ENCODE measurements around the gene E2F6.

DNA sequence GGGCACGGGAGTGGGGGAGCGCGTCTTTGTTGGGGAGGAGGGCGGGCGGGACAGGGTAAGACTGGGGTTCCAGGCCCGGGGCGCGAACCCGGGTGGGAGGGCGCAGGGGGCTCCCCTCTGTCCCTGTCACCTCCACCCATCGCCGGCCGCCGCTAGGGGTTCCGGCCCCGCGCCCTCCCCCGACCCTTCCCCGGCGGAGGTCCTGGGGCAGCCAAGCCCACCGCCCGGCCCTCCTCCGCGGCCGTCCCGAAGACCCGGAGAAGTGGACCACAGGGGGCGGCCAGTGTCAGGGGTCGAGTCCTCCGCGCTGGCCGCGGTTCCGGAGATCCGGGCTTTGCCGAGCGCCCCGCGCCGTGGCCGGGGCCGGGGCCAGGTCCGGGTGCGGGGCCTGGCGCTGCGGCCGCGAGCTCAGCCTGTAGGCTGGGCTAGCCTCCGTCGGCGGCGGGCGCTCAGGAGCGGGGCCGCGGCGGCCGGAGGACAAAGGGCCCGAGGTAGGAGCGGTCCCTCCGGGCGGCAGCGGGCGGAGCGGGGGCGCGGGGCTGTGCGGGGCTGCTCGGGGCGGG is 16.6 kb upstream of the E2F6 start:
- TF ChIP-seq CBFB (CRISPR knock-in tag; IDR thresholded peaks at IDR 0.05) (peak; percentile 28; the same call in 1 of the 2 replicates), ATAD3A (CRISPR knock-in tag; IDR thresholded peaks at IDR 0.05) (no peak)
- TF ChIP-seq, protein P1, sequence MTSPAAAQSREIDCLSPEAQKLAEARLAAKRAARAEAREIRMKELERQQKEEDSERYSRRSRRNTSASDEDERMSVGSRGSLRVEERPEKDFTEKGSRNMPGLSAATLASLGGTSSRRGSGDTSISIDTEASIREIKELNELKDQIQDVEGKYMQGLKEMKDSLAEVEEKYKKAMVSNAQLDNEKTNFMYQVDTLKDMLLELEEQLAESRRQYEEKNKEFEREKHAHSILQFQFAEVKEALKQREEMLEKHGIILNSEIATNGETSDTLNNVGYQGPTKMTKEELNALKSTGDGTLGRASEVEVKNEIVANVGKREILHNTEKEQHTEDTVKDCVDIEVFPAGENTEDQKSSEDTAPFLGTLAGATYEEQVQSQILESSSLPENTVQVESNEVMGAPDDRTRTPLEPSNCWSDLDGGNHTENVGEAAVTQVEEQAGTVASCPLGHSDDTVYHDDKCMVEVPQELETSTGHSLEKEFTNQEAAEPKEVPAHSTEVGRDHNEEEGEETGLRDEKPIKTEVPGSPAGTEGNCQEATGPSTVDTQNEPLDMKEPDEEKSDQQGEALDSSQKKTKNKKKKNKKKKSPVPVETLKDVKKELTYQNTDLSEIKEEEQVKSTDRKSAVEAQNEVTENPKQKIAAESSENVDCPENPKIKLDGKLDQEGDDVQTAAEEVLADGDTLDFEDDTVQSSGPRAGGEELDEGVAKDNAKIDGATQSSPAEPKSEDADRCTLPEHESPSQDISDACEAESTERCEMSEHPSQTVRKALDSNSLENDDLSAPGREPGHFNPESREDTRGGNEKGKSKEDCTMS (CRISPR knock-in tag; conservative IDR thresholded peaks at IDR 0.05), result no peak
- TF ChIP-seq, protein P2, sequence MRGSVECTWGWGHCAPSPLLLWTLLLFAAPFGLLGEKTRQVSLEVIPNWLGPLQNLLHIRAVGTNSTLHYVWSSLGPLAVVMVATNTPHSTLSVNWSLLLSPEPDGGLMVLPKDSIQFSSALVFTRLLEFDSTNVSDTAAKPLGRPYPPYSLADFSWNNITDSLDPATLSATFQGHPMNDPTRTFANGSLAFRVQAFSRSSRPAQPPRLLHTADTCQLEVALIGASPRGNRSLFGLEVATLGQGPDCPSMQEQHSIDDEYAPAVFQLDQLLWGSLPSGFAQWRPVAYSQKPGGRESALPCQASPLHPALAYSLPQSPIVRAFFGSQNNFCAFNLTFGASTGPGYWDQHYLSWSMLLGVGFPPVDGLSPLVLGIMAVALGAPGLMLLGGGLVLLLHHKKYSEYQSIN (CRISPR knock-in tag; IDR thresholded peaks at IDR 0.05; ENCODE audit: borderline replicate concordance), result no peak
- TF ChIP-seq, protein P3, sequence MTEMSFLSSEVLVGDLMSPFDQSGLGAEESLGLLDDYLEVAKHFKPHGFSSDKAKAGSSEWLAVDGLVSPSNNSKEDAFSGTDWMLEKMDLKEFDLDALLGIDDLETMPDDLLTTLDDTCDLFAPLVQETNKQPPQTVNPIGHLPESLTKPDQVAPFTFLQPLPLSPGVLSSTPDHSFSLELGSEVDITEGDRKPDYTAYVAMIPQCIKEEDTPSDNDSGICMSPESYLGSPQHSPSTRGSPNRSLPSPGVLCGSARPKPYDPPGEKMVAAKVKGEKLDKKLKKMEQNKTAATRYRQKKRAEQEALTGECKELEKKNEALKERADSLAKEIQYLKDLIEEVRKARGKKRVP (CRISPR knock-in tag; IDR thresholded peaks at IDR 0.05), result no peak
- TF ChIP-seq, protein P4, sequence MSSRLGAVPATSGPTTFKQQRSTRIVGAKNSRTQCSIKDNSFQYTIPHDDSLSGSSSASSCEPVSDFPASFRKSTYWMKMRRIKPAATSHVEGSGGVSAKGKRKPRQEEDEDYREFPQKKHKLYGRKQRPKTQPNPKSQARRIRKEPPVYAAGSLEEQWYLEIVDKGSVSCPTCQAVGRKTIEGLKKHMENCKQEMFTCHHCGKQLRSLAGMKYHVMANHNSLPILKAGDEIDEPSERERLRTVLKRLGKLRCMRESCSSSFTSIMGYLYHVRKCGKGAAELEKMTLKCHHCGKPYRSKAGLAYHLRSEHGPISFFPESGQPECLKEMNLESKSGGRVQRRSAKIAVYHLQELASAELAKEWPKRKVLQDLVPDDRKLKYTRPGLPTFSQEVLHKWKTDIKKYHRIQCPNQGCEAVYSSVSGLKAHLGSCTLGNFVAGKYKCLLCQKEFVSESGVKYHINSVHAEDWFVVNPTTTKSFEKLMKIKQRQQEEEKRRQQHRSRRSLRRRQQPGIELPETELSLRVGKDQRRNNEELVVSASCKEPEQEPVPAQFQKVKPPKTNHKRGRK (CRISPR knock-in tag; IDR thresholded peaks at IDR 0.05), result no peak
- TF ChIP-seq, protein P5, sequence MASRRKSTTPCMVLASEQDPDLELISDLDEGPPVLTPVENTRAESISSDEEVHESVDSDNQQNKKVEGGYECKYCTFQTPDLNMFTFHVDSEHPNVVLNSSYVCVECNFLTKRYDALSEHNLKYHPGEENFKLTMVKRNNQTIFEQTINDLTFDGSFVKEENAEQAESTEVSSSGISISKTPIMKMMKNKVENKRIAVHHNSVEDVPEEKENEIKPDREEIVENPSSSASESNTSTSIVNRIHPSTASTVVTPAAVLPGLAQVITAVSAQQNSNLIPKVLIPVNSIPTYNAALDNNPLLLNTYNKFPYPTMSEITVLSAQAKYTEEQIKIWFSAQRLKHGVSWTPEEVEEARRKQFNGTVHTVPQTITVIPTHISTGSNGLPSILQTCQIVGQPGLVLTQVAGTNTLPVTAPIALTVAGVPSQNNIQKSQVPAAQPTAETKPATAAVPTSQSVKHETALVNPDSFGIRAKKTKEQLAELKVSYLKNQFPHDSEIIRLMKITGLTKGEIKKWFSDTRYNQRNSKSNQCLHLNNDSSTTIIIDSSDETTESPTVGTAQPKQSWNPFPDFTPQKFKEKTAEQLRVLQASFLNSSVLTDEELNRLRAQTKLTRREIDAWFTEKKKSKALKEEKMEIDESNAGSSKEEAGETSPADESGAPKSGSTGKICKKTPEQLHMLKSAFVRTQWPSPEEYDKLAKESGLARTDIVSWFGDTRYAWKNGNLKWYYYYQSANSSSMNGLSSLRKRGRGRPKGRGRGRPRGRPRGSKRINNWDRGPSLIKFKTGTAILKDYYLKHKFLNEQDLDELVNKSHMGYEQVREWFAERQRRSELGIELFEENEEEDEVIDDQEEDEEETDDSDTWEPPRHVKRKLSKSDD (CRISPR knock-in tag; IDR thresholded peaks at IDR 0.05; ENCODE audit: low read depth), result no peak
- TF ChIP-seq, protein P6, sequence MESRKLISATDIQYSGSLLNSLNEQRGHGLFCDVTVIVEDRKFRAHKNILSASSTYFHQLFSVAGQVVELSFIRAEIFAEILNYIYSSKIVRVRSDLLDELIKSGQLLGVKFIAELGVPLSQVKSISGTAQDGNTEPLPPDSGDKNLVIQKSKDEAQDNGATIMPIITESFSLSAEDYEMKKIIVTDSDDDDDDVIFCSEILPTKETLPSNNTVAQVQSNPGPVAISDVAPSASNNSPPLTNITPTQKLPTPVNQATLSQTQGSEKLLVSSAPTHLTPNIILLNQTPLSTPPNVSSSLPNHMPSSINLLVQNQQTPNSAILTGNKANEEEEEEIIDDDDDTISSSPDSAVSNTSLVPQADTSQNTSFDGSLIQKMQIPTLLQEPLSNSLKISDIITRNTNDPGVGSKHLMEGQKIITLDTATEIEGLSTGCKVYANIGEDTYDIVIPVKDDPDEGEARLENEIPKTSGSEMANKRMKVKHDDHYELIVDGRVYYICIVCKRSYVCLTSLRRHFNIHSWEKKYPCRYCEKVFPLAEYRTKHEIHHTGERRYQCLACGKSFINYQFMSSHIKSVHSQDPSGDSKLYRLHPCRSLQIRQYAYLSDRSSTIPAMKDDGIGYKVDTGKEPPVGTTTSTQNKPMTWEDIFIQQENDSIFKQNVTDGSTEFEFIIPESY (CRISPR knock-in tag; IDR thresholded peaks at IDR 0.05), result peak; percentile 22; the same call in 1 of the 2 replicates

All from HepG2 (cell line).